GM12878 (cell line): ENCODE results near the gene FGF23. TPM values are rescaled to one million over a fixed set of nuclear protein-coding genes. Genes with fewer than 3 reads are reported as not detected.

Experiments used
- ATAC-seq: fragments of 200-7000 bp; cut with Tn5 transposase; 3 replicates; pipeline ENCODE4 v1.9.1; 2020; ENCODE audit warnings: mild to moderate bottlenecking, moderate library complexity
- BruUV-seq: library from RNA; stranded (reverse); fragments of 400-500 nt; replicated peaks from 2 replicates; lab custom pipeline; 2021; lab: Mats Ljungman, UMichigan
- CTCF ChIA-PET: fragments of 300-600 bp; sonication (Branson Sonifier 250); formaldehyde crosslinking; extraction: SDS; loops from one replicate; lab custom pipeline; 2021; ENCODE audit warnings: inconsistent platforms; lab: Yijun Ruan, JAX
- POLR2A ChIA-PET: fragments of 350-600 bp; formaldehyde crosslinking; extraction: SDS; loops from one replicate; lab custom pipeline; 2021; ENCODE audit warnings: inconsistent platforms; lab: Charles Lee
- RAD21 ChIA-PET: fragments of 300-600 bp; sonication (Branson Sonifier 250); formaldehyde crosslinking; loops from one replicate; lab custom pipeline; 2023; ENCODE audit warnings: antibody characterized with exemption; ENCODE audit not compliant: unreplicated experiment; lab: Charles Lee
- SMC1A ChIA-PET: fragments of 300-600 bp; sonication (Branson Sonifier 250); formaldehyde crosslinking; loops from one replicate; lab custom pipeline; 2023; ENCODE audit not compliant: unreplicated experiment, uncharacterized antibody; lab: Charles Lee
- DNase-seq: peaks from one replicate; pipeline ENCODE4 v3.0.0-alpha.2; 2011; ENCODE audit warnings: low read depth, low spot score
- FAIRE-seq: peaks from 3 replicates; lab custom pipeline; 2011; peaks lifted over from hg19 to GRCh38; lab: Jason Lieb, UNC
- H2AFZ ChIP-seq: 2 replicates; pipeline ENCODE4 v1.6.0; 2011; ENCODE audit warnings: low read depth, low read length, control low read depth; ENCODE audit not compliant: control insufficient read depth
- H3K27ac ChIP-seq: 2 replicates; pipeline ENCODE4 v1.5.1; 2011; ENCODE audit warnings: control low read depth; ENCODE audit not compliant: control insufficient read depth, insufficient read depth
- H3K27me3 ChIP-seq, 2 experiments: replicated peaks in 1 of 2; 2 replicates each; pipeline versions ENCODE4 v1.6.0 to v1.6.1; 2011; ENCODE audit warnings: low read length in 1 of 2; ENCODE audit not compliant: control insufficient read depth in 2 of 2, insufficient read depth in 2 of 2
- H3K36me3 ChIP-seq, 2 experiments: 2 replicates each; pipeline ENCODE4 v1.5.1; 2011; ENCODE audit warnings: low read length in 1 of 2; ENCODE audit not compliant: control insufficient read depth in 2 of 2, insufficient read depth in 2 of 2
- H3K4me1 ChIP-seq: 2 replicates; pipeline ENCODE4 v1.6.1; 2011; ENCODE audit warnings: mild to moderate bottlenecking, low read length, moderate library complexity, mixed read lengths; ENCODE audit not compliant: control insufficient read depth, insufficient read depth
- H3K4me2 ChIP-seq: 2 replicates; pipeline ENCODE4 v1.6.0; 2011; ENCODE audit warnings: control low read depth; ENCODE audit not compliant: control insufficient read depth, insufficient read depth
- H3K4me3 ChIP-seq: fragments of 200-600 bp; sonication (generic); 2 replicates; pipeline ENCODE4 v1.5.1; 2016
- H3K79me2 ChIP-seq: 2 replicates; pipeline ENCODE4 v1.6.0; 2011; ENCODE audit warnings: low read length; ENCODE audit not compliant: control insufficient read depth, insufficient read depth
- H3K9ac ChIP-seq: 2 replicates; pipeline ENCODE4 v1.8.0; 2011; ENCODE audit warnings: low read length, control low read depth, mixed read lengths; ENCODE audit not compliant: control insufficient read depth, insufficient read depth
- H3K9me3 ChIP-seq: replicated peaks from 3 replicates; pipeline ENCODE4 v1.5.1; 2011; ENCODE audit warnings: mild to moderate bottlenecking, low read length; ENCODE audit not compliant: control insufficient read depth, insufficient read depth
- H4K20me1 ChIP-seq: 2 replicates; pipeline ENCODE4 v1.6.0; 2011; ENCODE audit not compliant: control insufficient read depth, insufficient read depth
- ESRRA ChIP-seq: IDR thresholded peaks from 2 replicates; pipeline ENCODE4 v1.6.1; 2012; ENCODE audit warnings: mild to moderate bottlenecking, low read length, improper control_type of control experiment
- FOS ChIP-seq: IDR thresholded peaks from 3 replicates; pipeline ENCODE4 v1.6.1; 2011; ENCODE audit warnings: borderline replicate concordance; ENCODE audit not compliant: insufficient read length; ENCODE audit errors: extremely low read depth
- HDAC2 ChIP-seq: fragments of 200-600 bp; sonication (generic); IDR thresholded peaks from 2 replicates; pipeline ENCODE4 v1.6.1; 2017
- LARP7 ChIP-seq: fragments of 450-650 bp; IDR thresholded peaks from 2 replicates; pipeline ENCODE4 v1.6.1; 2017; ENCODE audit warnings: mild to moderate bottlenecking
- MEF2A ChIP-seq: IDR thresholded peaks from 2 replicates; pipeline ENCODE4 v1.6.1; 2011; ENCODE audit warnings: low read depth, mild to moderate bottlenecking, low read length, moderate library complexity; ENCODE audit not compliant: insufficient read depth
- TAF1 ChIP-seq: IDR thresholded peaks from 2 replicates; pipeline ENCODE4 v1.6.1; 2011; ENCODE audit warnings: mild to moderate bottlenecking, low read depth, low read length, borderline replicate concordance
- TBL1XR1 ChIP-seq: IDR thresholded peaks from 2 replicates; pipeline ENCODE4 v1.6.1; 2012; ENCODE audit warnings: low read depth, low read length, improper control_type of control experiment
- WGBS: methylation state at CpG from one replicate; pipeline ENCODE4 v1.1.6; 2016; ENCODE audit warnings: low lambda C conversion rate; ENCODE audit not compliant: insufficient replicate concordance, insufficient coverage; ENCODE audit errors: missing lambda C conversion rate; 5-methylcytosine and 5-hydroxymethylcytosine counted together
- in situ Hi-C: fragments of 300-500 bp; cut with MboI; formaldehyde crosslinking; loops from 9 replicates; pipeline ENCODE4 v1.14.3; 2018; ENCODE audit warnings: mixed read lengths
- intact Hi-C: fragments of 100-400 bp; cut with micrococcal nuclease; formaldehyde crosslinking; loops from one replicate; pipeline ENCODE4 v1.14.2; 2022; ENCODE audit not compliant: unreplicated experiment
- polyA plus RNA-seq, 11 experiments: library from polyadenylated mRNA; depleted of rRNA in 4 of 11; unstranded in 6 of 11; stranded (reverse) in 5 of 11; fragments of >200 nt; fragmentation: Nextera tagmentation in 4 of 11; fragmentation: Illumina TruSeq in 1 of 11; extraction: Ambion mirVana in 4 of 11; extraction: Trizol in 1 of 11; gene quantifications; 1 replicate in 1 of 11; 2 replicates in 10 of 11; pipeline versions ENCODE4 v1.2.1 to v1.2.3, GENCODE V29; 2011 to 2016; ENCODE audit warnings: inconsistent platforms in 2 of 11, missing spikeins in 2 of 11, low read depth in 1 of 11
- total RNA-seq, 4 experiments: library from RNA; depleted of rRNA in 3 of 4; stranded (reverse); fragments of >200 nt in 3 of 4; fragmentation: Illumina TruSeq in 1 of 4; extraction: Trizol in 1 of 4; gene quantifications; 2 replicates each; pipeline versions ENCODE4 v1.2.1 to v1.2.3, GENCODE V29; 2013 to 2021
- TF ChIP-seq, protein P1 (sequence below): fragments of 450-650 bp; formaldehyde crosslinking; IDR thresholded peaks from 2 replicates; pipeline ENCODE4 v1.4.0; 2022; ENCODE audit warnings: mild to moderate bottlenecking, moderate library complexity
- TF ChIP-seq, protein P2 (sequence below): IDR thresholded peaks from 2 replicates; pipeline ENCODE4 v1.6.1; 2011; ENCODE audit warnings: low read depth, mild to moderate bottlenecking, low read length, moderate library complexity, borderline replicate concordance; ENCODE audit errors: extremely low read depth
- TF ChIP-seq, protein P3 (sequence below): fragments of 150-350 bp; IDR thresholded peaks from 2 replicates; pipeline ENCODE4 v1.6.1; 2014; ENCODE audit warnings: mild to moderate bottlenecking, low read depth, low read length
- TF ChIP-seq, protein P4 (sequence below): IDR thresholded peaks from 2 replicates; pipeline ENCODE4 v1.6.1; 2012; ENCODE audit warnings: low read length, inconsistent platforms
- TF ChIP-seq, protein P5 (sequence below): fragments of 450-650 bp; IDR thresholded peaks from 2 replicates; pipeline ENCODE4 v1.6.1; 2018; ENCODE audit warnings: borderline replicate concordance, mild to moderate bottlenecking; ENCODE audit not compliant: partially characterized antibody

FGF23 gene
- total and polyA plus RNA-seq, 10 of the 15 experiments (the other 5 are each of a cell fraction or from before 2014, with no cell fraction given): not detected

DNA sequence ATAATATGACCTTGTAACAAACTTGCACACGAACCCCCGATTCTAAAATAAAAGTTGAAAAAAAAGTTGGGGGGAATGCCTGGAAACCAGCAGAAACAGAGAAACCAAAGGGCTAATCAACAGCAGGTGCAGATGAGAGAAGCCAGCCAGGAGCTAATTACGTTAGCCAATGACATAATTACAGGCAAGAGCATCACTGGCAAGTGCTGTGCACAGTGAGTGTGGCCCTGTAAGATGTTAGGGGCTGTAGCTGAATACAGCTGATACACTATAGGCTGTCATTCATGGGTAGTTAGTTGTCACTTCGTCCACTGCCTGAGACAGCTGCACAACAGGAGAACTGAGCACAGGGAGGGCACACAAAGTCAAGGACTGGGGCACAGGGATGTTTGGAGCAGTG is 7.3 kb upstream of the FGF23 start:
- POLR2A ChIA-PET: no interaction called here
- no peaks in the 10 kb centered on the region for H3K4me1 ChIP-seq
- no peak overlapping the region for H2AFZ ChIP-seq
- intact Hi-C loops: no loop called here
- H3K9ac ChIP-seq: no peak overlapping the region
- SMC1A ChIA-PET: no interaction called here
- H3K9me3 ChIP-seq: no peaks in the 10 kb centered on the region
- no peak for TF ChIP-seq HDAC2
- no peak for TF ChIP-seq FOS
- no peak for TF ChIP-seq LARP7
- no peak for TF ChIP-seq TBL1XR1
- TF ChIP-seq, protein P1, sequence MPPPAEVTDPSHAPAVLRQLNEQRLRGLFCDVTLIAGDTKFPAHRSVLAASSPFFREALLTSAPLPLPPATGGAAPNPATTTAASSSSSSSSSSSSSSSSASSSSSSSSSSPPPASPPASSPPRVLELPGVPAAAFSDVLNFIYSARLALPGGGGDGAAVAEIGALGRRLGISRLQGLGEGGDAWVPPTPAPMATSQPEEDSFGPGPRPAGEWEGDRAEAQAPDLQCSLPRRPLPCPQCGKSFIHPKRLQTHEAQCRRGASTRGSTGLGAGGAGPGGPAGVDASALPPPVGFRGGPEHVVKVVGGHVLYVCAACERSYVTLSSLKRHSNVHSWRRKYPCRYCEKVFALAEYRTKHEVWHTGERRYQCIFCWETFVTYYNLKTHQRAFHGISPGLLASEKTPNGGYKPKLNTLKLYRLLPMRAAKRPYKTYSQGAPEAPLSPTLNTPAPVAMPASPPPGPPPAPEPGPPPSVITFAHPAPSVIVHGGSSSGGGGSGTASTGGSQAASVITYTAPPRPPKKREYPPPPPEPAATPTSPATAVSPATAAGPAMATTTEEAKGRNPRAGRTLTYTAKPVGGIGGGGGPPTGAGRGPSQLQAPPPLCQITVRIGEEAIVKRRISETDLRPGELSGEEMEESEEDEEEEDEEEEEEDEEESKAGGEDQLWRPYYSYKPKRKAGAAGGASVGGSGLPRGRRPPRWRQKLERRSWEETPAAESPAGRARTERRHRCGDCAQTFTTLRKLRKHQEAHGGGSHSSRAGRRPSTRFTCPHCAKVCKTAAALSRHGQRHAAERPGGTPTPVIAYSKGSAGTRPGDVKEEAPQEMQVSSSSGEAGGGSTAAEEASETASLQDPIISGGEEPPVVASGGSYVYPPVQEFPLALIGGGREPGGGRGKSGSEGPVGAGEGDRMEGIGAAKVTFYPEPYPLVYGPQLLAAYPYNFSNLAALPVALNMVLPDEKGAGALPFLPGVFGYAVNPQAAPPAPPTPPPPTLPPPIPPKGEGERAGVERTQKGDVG (CRISPR knock-in tag): no peak
- TF ChIP-seq, protein P2, sequence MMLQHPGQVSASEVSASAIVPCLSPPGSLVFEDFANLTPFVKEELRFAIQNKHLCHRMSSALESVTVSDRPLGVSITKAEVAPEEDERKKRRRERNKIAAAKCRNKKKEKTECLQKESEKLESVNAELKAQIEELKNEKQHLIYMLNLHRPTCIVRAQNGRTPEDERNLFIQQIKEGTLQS: no peak
- TF ChIP-seq ESRRA: no peak
- TF ChIP-seq, protein P3, sequence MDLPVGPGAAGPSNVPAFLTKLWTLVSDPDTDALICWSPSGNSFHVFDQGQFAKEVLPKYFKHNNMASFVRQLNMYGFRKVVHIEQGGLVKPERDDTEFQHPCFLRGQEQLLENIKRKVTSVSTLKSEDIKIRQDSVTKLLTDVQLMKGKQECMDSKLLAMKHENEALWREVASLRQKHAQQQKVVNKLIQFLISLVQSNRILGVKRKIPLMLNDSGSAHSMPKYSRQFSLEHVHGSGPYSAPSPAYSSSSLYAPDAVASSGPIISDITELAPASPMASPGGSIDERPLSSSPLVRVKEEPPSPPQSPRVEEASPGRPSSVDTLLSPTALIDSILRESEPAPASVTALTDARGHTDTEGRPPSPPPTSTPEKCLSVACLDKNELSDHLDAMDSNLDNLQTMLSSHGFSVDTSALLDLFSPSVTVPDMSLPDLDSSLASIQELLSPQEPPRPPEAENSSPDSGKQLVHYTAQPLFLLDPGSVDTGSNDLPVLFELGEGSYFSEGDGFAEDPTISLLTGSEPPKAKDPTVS: no peak
- no peak for TF ChIP-seq MEF2A
- TF ChIP-seq TAF1: no peak
- TF ChIP-seq, protein P4, sequence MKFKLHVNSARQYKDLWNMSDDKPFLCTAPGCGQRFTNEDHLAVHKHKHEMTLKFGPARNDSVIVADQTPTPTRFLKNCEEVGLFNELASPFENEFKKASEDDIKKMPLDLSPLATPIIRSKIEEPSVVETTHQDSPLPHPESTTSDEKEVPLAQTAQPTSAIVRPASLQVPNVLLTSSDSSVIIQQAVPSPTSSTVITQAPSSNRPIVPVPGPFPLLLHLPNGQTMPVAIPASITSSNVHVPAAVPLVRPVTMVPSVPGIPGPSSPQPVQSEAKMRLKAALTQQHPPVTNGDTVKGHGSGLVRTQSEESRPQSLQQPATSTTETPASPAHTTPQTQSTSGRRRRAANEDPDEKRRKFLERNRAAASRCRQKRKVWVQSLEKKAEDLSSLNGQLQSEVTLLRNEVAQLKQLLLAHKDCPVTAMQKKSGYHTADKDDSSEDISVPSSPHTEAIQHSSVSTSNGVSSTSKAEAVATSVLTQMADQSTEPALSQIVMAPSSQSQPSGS: no peak
- TF ChIP-seq, protein P5, sequence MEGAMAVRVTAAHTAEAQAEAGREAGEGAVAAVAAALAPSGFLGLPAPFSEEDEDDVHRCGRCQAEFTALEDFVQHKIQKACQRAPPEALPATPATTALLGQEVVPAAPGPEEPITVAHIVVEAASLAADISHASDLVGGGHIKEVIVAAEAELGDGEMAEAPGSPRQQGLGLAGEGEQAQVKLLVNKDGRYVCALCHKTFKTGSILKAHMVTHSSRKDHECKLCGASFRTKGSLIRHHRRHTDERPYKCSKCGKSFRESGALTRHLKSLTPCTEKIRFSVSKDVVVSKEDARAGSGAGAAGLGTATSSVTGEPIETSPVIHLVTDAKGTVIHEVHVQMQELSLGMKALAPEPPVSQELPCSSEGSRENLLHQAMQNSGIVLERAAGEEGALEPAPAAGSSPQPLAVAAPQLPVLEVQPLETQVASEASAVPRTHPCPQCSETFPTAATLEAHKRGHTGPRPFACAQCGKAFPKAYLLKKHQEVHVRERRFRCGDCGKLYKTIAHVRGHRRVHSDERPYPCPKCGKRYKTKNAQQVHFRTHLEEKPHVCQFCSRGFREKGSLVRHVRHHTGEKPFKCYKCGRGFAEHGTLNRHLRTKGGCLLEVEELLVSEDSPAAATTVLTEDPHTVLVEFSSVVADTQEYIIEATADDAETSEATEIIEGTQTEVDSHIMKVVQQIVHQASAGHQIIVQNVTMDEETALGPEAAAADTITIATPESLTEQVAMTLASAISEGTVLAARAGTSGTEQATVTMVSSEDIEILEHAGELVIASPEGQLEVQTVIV: no peak
- RAD21 ChIA-PET: no interaction called here
- DNase-seq (no peak), FAIRE-seq (no peak), ATAC-seq (no peak)
- peaks cover 0 to 1% of the 10 kb centered on the region in 2 experiments for H3K27me3 ChIP-seq
- no TSS peak for BruUV-seq
- WGBS: 2% methylated on average over 4 of the region's 4 CpGs
- H3K4me2 ChIP-seq: no peak overlapping the region
- no peak overlapping the region for H3K27ac ChIP-seq
- CTCF ChIA-PET: no interaction called here
- H3K36me3 ChIP-seq: no peaks in the 10 kb centered on the region
- in situ Hi-C loops: no loop called here
- no peaks in the 10 kb centered on the region for H3K79me2 ChIP-seq
- H3K4me3 ChIP-seq: no peak overlapping the region
- H4K20me1 ChIP-seq: no peaks in the 10 kb centered on the region
